ENCODE results near the gene BLVRB. TPM values are rescaled to one million over a fixed set of nuclear protein-coding genes. Genes with fewer than 3 reads are reported as not detected.

The BLVRB gene
- total and polyA plus RNA-seq, 9 of the 15 experiments (the other 6 are each of a cell fraction or from before 2014, with no cell fraction given) = 81.1 to 749 (median 331) TPM

DNA sequence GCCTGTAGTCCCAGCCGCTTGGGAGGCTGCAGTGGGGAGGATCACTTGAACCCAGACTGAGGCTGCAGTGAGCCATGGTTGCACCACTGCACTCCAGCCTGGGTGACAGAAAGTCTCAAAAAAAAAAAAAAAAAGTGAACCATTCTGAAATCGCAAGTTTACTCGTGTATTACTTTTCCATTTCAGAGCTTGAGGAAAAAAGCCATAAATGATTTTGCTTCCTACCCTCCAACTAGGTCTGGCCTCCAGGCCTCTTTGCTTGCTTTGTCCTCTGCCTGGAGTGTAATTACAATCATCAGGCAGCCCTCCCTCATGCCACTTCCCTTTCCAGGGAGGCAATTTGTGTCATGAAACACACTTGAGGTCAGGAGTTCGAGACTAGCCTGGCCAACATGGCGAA is 8.5 kb downstream of the BLVRB start:
- intact Hi-C loops (cut with micrococcal nuclease) (no loop called here), in situ Hi-C loops (cut with MboI) (no loop called here)
- FAIRE-seq = no peak
- Histone ChIP-seq H4K20me1 (replicated peaks; ENCODE audit: control insufficient read depth, insufficient read depth, low read length) (peaks cover 6% of the 10 kb centered on the region), H3K27me3 (ENCODE audit: control insufficient read depth in 2 of 2, insufficient read depth in 2 of 2, low read length in 2 of 2) (no peaks in the 10 kb centered on the region), H3K4me2 (ENCODE audit: insufficient read depth, low read length) (no peak overlapping the region), H3K9ac (ENCODE audit: insufficient read depth in 1 of 2, low read depth in 2 of 2, low read length in 2 of 2) (no peak overlapping the region), H3K9me1 (ENCODE audit: control insufficient read depth, insufficient read depth, low read length) (peaks cover 4% of the 10 kb centered on the region), H3K4me3 (no peak overlapping the region), H3K27ac (ENCODE audit: extremely low read depth, low read depth, low read length) (no peak overlapping the region), H3K4me1 (replicated peaks in 1 of 2; ENCODE audit: control insufficient read depth in 2 of 2, insufficient read depth in 2 of 2, low read length in 2 of 2) (peaks cover 4 to 20% of the 10 kb centered on the region in 2 experiments; a peak in 4 of 5 replicates), H2AFZ (ENCODE audit: low read depth, low read length) (no peak overlapping the region), H3K79me2 (ENCODE audit: control insufficient read depth, insufficient read depth, low read length) (peaks cover 36% of the 10 kb centered on the region), H3K36me3 (ENCODE audit: control insufficient read depth, insufficient read depth, low read length) (peaks cover 72% of the 10 kb centered on the region), H3K9me3 (replicated peaks; ENCODE audit: control insufficient read depth, insufficient read depth, low read depth, low read length) (no peaks in the 10 kb centered on the region)
- WGBS (ENCODE audit: insufficient coverage, low coverage, missing lambda C conversion rate) = 96% methylated on average over 4 of the region's 5 CpGs
- BruUV-seq (replicated peaks) = no TSS peak
- POLR2A ChIA-PET = interaction anchor here (0.7 to 3.6 kb wide), 3 partner anchors 10 to 145 kb away, joined by 3 to 17 read pairs (median 5); no protein-coding TSS in a partner anchor
- CTCF ChIA-PET (ENCODE audit: low intra/inter-chr PET ratio) = no interaction called here
- DNase-seq (ENCODE audit: extremely low read depth in 1 of 4, low spot score in 3 of 4) = no peak
- no peak for ATAC-seq
- TF ChIP-seq RCOR1 (IDR thresholded peaks at IDR 0.05; ENCODE audit: borderline replicate concordance in 1 of 2, low read depth in 2 of 2, low read length in 2 of 2) = no peak
- no peak for TF ChIP-seq SMAD2 (IDR thresholded peaks at IDR 0.05; ENCODE audit: low read depth, low read length)
- no peak for TF ChIP-seq ESRRA (IDR thresholded peaks at IDR 0.05; ENCODE audit: borderline replicate concordance, low read depth)
- TF ChIP-seq, protein P1, sequence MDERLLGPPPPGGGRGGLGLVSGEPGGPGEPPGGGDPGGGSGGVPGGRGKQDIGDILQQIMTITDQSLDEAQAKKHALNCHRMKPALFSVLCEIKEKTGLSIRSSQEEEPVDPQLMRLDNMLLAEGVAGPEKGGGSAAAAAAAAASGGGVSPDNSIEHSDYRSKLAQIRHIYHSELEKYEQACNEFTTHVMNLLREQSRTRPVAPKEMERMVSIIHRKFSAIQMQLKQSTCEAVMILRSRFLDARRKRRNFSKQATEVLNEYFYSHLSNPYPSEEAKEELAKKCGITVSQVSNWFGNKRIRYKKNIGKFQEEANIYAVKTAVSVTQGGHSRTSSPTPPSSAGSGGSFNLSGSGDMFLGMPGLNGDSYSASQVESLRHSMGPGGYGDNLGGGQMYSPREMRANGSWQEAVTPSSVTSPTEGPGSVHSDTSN (CRISPR knock-in tag; IDR thresholded peaks at IDR 0.05; ENCODE audit: low read depth) = no peak
- TF ChIP-seq, protein P1 (tag; conservative IDR thresholded peaks at IDR 0.05; ENCODE audit: low read depth) = no peak
- TF ChIP-seq, protein P2, sequence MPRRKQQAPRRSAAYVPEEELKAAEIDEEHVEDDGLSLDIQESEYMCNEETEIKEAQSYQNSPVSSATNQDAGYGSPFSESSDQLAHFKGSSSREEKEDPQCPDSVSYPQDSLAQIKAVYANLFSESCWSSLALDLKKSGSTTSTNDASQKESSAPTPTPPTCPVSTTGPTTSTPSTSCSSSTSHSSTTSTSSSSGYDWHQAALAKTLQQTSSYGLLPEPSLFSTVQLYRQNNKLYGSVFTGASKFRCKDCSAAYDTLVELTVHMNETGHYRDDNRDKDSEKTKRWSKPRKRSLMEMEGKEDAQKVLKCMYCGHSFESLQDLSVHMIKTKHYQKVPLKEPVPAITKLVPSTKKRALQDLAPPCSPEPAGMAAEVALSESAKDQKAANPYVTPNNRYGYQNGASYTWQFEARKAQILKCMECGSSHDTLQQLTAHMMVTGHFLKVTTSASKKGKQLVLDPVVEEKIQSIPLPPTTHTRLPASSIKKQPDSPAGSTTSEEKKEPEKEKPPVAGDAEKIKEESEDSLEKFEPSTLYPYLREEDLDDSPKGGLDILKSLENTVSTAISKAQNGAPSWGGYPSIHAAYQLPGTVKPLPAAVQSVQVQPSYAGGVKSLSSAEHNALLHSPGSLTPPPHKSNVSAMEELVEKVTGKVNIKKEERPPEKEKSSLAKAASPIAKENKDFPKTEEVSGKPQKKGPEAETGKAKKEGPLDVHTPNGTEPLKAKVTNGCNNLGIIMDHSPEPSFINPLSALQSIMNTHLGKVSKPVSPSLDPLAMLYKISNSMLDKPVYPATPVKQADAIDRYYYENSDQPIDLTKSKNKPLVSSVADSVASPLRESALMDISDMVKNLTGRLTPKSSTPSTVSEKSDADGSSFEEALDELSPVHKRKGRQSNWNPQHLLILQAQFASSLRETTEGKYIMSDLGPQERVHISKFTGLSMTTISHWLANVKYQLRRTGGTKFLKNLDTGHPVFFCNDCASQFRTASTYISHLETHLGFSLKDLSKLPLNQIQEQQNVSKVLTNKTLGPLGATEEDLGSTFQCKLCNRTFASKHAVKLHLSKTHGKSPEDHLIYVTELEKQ (CRISPR knock-in tag; IDR thresholded peaks at IDR 0.05) = no peak
- no peak for TF ChIP-seq ZNF384 (IDR thresholded peaks at IDR 0.05; ENCODE audit: low read depth, low read length)
- TF ChIP-seq ZBTB7A (IDR thresholded peaks at IDR 0.05; ENCODE audit: borderline replicate concordance, control insufficient read depth, low read depth, low read length) = no peak
- TF ChIP-seq, protein P3, sequence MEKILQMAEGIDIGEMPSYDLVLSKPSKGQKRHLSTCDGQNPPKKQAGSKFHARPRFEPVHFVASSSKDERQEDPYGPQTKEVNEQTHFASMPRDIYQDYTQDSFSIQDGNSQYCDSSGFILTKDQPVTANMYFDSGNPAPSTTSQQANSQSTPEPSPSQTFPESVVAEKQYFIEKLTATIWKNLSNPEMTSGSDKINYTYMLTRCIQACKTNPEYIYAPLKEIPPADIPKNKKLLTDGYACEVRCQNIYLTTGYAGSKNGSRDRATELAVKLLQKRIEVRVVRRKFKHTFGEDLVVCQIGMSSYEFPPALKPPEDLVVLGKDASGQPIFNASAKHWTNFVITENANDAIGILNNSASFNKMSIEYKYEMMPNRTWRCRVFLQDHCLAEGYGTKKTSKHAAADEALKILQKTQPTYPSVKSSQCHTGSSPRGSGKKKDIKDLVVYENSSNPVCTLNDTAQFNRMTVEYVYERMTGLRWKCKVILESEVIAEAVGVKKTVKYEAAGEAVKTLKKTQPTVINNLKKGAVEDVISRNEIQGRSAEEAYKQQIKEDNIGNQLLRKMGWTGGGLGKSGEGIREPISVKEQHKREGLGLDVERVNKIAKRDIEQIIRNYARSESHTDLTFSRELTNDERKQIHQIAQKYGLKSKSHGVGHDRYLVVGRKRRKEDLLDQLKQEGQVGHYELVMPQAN (IDR thresholded peaks at IDR 0.05; ENCODE audit: borderline replicate concordance) = no peak
- TF ChIP-seq, protein P4, sequence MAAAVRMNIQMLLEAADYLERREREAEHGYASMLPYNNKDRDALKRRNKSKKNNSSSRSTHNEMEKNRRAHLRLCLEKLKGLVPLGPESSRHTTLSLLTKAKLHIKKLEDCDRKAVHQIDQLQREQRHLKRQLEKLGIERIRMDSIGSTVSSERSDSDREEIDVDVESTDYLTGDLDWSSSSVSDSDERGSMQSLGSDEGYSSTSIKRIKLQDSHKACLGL (CRISPR knock-in tag; IDR thresholded peaks at IDR 0.05; ENCODE audit: borderline replicate concordance, poor library complexity, severe bottlenecking) = no peak
- TF ChIP-seq ZNF79 (CRISPR knock-in tag; IDR thresholded peaks at IDR 0.05; ENCODE audit: low read depth) = no peak

Data from K562 (cell line).